ENCODE results near the gene MRPL30.

Gene MRPL30

DNA sequence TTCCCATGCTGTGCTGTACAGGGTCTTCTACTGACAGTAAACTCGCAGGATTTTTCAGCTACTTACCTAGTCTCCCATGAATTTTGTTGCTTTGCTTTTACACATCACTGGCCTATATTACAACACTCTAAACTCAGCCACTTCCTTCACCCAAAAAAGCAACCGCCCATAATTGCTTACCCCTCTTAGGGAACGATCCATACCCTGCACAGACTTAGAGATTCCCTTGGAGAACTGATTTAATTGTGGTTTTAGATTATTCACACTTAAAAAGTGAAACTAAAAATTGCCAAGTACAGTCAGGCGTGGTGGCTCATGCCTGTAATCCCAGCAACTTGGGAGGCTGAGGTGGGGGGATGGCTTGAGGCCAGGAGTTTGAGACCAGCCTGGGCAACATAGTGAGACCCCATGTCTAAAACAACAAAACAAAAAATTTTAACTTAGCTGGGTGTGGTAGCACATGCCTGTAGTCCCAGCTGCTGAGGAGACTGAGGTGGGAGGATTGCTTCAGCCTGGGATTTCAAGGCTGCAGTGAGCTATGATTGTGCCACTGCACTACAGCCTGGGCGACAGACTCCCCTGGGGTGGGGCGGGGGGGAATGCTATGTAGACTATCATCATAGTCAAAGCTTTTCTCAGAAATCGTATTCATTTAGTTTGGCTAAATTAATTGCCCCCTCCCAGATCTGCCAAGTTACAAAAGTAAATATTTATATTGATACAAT lies 19.3 kb downstream of the MRPL30 start:
- H3K4me3 ChIP-seq (ENCODE audit: low read length) = no peak overlapping the region
- H3K9ac ChIP-seq (ENCODE audit: low read length) = no peak overlapping the region
- H3K4me2 ChIP-seq (ENCODE audit: low read length) = no peak overlapping the region
- no peaks in the 10 kb centered on the region for H3K79me2 ChIP-seq (ENCODE audit: low read length)
- H2AFZ ChIP-seq (ENCODE audit: low read depth, low read length) = no peak overlapping the region
- no peaks in the 10 kb centered on the region for H3K4me1 ChIP-seq (ENCODE audit: low read length)
- no peaks in the 10 kb centered on the region for H4K20me1 ChIP-seq (ENCODE audit: insufficient read depth, low read length)
- no peaks in the 10 kb centered on the region for H3K9me3 ChIP-seq (ENCODE audit: insufficient read depth, low read length)
- H3K27me3 ChIP-seq (ENCODE audit: low read depth, low read length) = no peaks in the 10 kb centered on the region
- H3K36me3 ChIP-seq (replicated peaks; ENCODE audit: low read depth, low read length) = peaks cover 6% of the 10 kb centered on the region
- H3K27ac ChIP-seq (ENCODE audit: low read length) = no peak overlapping the region
- TF ChIP-seq, protein P1, sequence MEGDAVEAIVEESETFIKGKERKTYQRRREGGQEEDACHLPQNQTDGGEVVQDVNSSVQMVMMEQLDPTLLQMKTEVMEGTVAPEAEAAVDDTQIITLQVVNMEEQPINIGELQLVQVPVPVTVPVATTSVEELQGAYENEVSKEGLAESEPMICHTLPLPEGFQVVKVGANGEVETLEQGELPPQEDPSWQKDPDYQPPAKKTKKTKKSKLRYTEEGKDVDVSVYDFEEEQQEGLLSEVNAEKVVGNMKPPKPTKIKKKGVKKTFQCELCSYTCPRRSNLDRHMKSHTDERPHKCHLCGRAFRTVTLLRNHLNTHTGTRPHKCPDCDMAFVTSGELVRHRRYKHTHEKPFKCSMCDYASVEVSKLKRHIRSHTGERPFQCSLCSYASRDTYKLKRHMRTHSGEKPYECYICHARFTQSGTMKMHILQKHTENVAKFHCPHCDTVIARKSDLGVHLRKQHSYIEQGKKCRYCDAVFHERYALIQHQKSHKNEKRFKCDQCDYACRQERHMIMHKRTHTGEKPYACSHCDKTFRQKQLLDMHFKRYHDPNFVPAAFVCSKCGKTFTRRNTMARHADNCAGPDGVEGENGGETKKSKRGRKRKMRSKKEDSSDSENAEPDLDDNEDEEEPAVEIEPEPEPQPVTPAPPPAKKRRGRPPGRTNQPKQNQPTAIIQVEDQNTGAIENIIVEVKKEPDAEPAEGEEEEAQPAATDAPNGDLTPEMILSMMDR (IDR thresholded peaks at IDR 0.05; ENCODE audit: low read depth, low read length) = no peak
- TF ChIP-seq EZH2phosphoT487 (IDR thresholded peaks at IDR 0.05; ENCODE audit: low read depth) = no peak

DNA sequence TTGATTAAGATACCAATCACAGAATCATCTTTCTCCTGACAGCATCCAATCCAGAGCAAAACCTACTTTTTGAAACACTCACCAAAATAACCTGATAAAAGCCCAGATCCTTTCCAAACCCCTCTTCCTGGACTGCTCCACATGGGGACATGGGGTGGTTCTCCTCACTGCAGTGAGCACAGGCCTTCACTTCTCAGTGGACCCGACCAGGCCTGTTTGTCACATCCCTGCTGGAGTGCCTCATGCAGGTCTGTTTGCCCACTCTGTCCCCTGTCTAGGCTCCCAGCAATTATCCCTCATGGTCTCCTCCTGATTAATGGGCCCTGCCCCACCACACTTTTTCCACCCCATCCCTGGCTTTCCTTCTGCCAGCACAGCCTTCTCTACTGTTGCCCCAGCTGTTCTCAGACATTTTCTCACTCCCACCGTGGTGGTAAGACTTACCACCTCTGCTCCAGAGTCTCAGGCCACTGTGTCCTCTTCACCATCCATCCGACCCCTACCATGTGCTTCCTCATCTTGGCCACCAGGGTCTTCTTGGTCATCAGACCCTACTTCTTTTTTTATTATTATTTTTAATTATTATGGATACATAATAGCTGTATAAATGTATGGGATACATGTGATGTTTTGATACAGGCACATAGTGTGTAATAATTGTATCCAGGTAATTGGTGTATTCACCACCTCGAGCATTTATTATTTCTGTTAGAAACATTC lies 21.1 kb downstream of the MRPL30 start:
- Histone ChIP-seq H3K4me3 (ENCODE audit: low read length) (no peak overlapping the region), H3K36me3 (replicated peaks; ENCODE audit: low read depth, low read length) (peaks cover 5% of the 10 kb centered on the region), H3K4me2 (ENCODE audit: low read length) (no peak overlapping the region), H3K79me2 (ENCODE audit: low read length) (no peaks in the 10 kb centered on the region), H4K20me1 (ENCODE audit: insufficient read depth, low read length) (no peaks in the 10 kb centered on the region), H3K4me1 (ENCODE audit: low read length) (no peaks in the 10 kb centered on the region), H2AFZ (ENCODE audit: low read depth, low read length) (no peak overlapping the region), H3K27ac (ENCODE audit: low read length) (no peak overlapping the region), H3K9me3 (ENCODE audit: insufficient read depth, low read length) (no peaks in the 10 kb centered on the region), H3K9ac (ENCODE audit: low read length) (no peak overlapping the region), H3K27me3 (ENCODE audit: low read depth, low read length) (no peaks in the 10 kb centered on the region)
- TF ChIP-seq EZH2phosphoT487 (IDR thresholded peaks at IDR 0.05; ENCODE audit: low read depth) = no peak
- TF ChIP-seq, protein P1 (IDR thresholded peaks at IDR 0.05; ENCODE audit: low read depth, low read length) = no peak

DNA sequence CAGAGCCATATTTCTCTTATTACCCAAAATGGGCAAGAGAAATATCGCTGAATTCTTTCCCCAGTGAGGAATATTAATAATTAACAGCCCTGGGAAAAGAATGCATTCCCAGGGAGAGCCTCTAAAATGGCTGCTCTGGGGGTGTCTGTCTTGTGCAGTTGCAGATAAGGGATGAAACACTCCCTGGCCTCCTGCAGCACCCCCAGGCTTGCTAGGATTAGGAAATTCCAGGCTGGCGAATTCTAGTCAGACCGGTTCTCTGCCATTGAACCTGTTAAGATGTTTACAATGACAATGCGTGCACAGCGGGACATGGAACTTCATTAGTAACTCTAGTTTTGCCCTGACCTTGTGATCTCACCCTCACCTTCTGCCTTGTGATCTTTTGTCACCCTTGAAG lies 24.5 kb downstream of the MRPL30 start:
- Histone ChIP-seq H4K20me1 (ENCODE audit: insufficient read depth, low read length) (no peaks in the 10 kb centered on the region), H3K27me3 (ENCODE audit: low read depth, low read length) (no peaks in the 10 kb centered on the region), H3K9ac (ENCODE audit: low read length) (no peak overlapping the region), H3K9me3 (ENCODE audit: insufficient read depth, low read length) (no peaks in the 10 kb centered on the region), H3K4me3 (ENCODE audit: low read length) (no peak overlapping the region), H3K4me2 (ENCODE audit: low read length) (no peak overlapping the region), H3K4me1 (ENCODE audit: low read length) (no peaks in the 10 kb centered on the region), H3K36me3 (replicated peaks; ENCODE audit: low read depth, low read length) (no peaks in the 10 kb centered on the region), H3K79me2 (ENCODE audit: low read length) (no peaks in the 10 kb centered on the region), H3K27ac (ENCODE audit: low read length) (no peak overlapping the region), H2AFZ (ENCODE audit: low read depth, low read length) (no peak overlapping the region)
- no peak for TF ChIP-seq EZH2phosphoT487 (IDR thresholded peaks at IDR 0.05; ENCODE audit: low read depth)
- TF ChIP-seq, protein P1 (IDR thresholded peaks at IDR 0.05; ENCODE audit: low read depth, low read length) = no peak

DNA sequence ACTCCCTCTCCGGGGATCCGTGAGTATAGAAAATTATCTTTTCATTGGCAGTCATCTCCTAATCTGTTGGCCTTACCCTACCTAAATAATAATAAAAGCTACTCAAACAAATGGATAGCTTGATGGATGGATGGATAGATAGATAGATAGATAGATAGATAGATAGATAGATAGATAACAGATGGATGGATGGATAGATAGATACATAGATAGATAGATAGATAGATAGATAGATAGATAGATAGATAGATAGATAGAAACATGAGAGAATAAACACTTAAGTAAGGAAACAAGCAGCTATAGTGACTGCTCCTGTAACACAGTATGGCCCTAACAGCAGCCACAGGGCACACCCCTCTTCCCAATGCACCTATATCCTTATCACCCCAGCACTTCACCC lies 35.1 kb downstream of the MRPL30 start:
- Histone ChIP-seq H4K20me1 (ENCODE audit: insufficient read depth, low read length) (no peaks in the 10 kb centered on the region), H3K27ac (ENCODE audit: low read length) (no peak overlapping the region), H3K4me2 (ENCODE audit: low read length) (no peak overlapping the region), H3K36me3 (replicated peaks; ENCODE audit: low read depth, low read length) (no peaks in the 10 kb centered on the region), H2AFZ (ENCODE audit: low read depth, low read length) (no peak overlapping the region), H3K4me3 (ENCODE audit: low read length) (no peak overlapping the region), H3K9me3 (ENCODE audit: insufficient read depth, low read length) (no peaks in the 10 kb centered on the region), H3K9ac (ENCODE audit: low read length) (no peak overlapping the region), H3K27me3 (ENCODE audit: low read depth, low read length) (no peaks in the 10 kb centered on the region), H3K79me2 (ENCODE audit: low read length) (no peaks in the 10 kb centered on the region), H3K4me1 (ENCODE audit: low read length) (no peaks in the 10 kb centered on the region)
- TF ChIP-seq EZH2phosphoT487 (IDR thresholded peaks at IDR 0.05; ENCODE audit: low read depth) = no peak
- TF ChIP-seq, protein P1 (IDR thresholded peaks at IDR 0.05; ENCODE audit: low read depth, low read length) = no peak
